Measurements from ENCODE around the gene CYP2F1. TPM values are rescaled to one million over a fixed set of nuclear protein-coding genes. Genes with fewer than 3 reads are reported as not detected.
"Not testable (repeated sequence)": the region's sequence is repeated elsewhere in the genome, so short reads cannot be mapped to it uniquely, and the experiment has no call there.

Gene CYP2F1
- total RNA-seq, 1 experiment from 2014 or later = not detected

- BruUV-seq (replicated peaks) = no TSS peak
- CTCF ChIA-PET = no interaction called here
- DNase-seq = no peak
- peaks cover 50% of the 10 kb centered on the region for H3K27me3 Mint-ChIP-seq (ENCODE audit: unreplicated experiment)
- peaks cover 29% of the 10 kb centered on the region for H3K4me1 Mint-ChIP-seq (ENCODE audit: low read depth, unreplicated experiment)
- no peak overlapping the region for H3K4me3 Mint-ChIP-seq (ENCODE audit: low read depth, unreplicated experiment)
- H3K27ac Mint-ChIP-seq (ENCODE audit: unreplicated experiment) = no peak overlapping the region
- TF ChIP-seq CTCF (IDR thresholded peaks at IDR 0.05; ENCODE audit: unreplicated experiment) = no peak
- intact Hi-C loops (cut with micrococcal nuclease; ENCODE audit: unreplicated experiment) = no loop called here
- no peaks in the 10 kb centered on the region for H3K36me3 Mint-ChIP-seq (ENCODE audit: insufficient read depth, unreplicated experiment)
- H3K9me3 Mint-ChIP-seq (ENCODE audit: low read depth, unreplicated experiment) = no peaks in the 10 kb centered on the region
Observed at GRCh38 chr19:41128692-41129091, 14.5 kb downstream of the CYP2F1 start.

GRCh38 chr19:41131186-41131585 lies 17.0 kb downstream of the CYP2F1 start:
- Mint-ChIP-seq H3K27ac (ENCODE audit: unreplicated experiment) (no peak overlapping the region), H3K27me3 (ENCODE audit: unreplicated experiment) (peaks cover 50% of the 10 kb centered on the region), H3K4me3 (ENCODE audit: low read depth, unreplicated experiment) (no peak overlapping the region), H3K9me3 (ENCODE audit: low read depth, unreplicated experiment) (no peaks in the 10 kb centered on the region), H3K36me3 (ENCODE audit: insufficient read depth, unreplicated experiment) (no peaks in the 10 kb centered on the region), H3K4me1 (ENCODE audit: low read depth, unreplicated experiment) (peaks cover 31% of the 10 kb centered on the region)
- intact Hi-C loops (cut with micrococcal nuclease; ENCODE audit: unreplicated experiment) = no loop called here
- CTCF ChIA-PET = interaction anchor here (0.6 kb wide), 1 partner anchor 132 kb away, joined by 4 read pairs; no protein-coding TSS in a partner anchor
- BruUV-seq (replicated peaks) = no TSS peak
- DNase-seq = no peak
- no peak for TF ChIP-seq CTCF (IDR thresholded peaks at IDR 0.05; ENCODE audit: unreplicated experiment)

- H3K36me3 Mint-ChIP-seq (ENCODE audit: insufficient read depth, unreplicated experiment) = no peaks in the 10 kb centered on the region
- no peak overlapping the region for H3K4me3 Mint-ChIP-seq (ENCODE audit: low read depth, unreplicated experiment)
- no peak for TF ChIP-seq CTCF (IDR thresholded peaks at IDR 0.05; ENCODE audit: unreplicated experiment)
- BruUV-seq (replicated peaks) = no TSS peak
- intact Hi-C loops (cut with micrococcal nuclease; ENCODE audit: unreplicated experiment) = no loop called here
- H3K9me3 Mint-ChIP-seq (ENCODE audit: low read depth, unreplicated experiment) = no peaks in the 10 kb centered on the region
- peaks cover 21% of the 10 kb centered on the region for H3K4me1 Mint-ChIP-seq (ENCODE audit: low read depth, unreplicated experiment)
- H3K27ac Mint-ChIP-seq (ENCODE audit: unreplicated experiment) = no peak overlapping the region
- CTCF ChIA-PET = no interaction called here
- peak; percentile 40 for DNase-seq
- peaks cover 47% of the 10 kb centered on the region for H3K27me3 Mint-ChIP-seq (ENCODE audit: unreplicated experiment)
Observed at GRCh38 chr19:41133260-41133659, 19.0 kb downstream of the CYP2F1 start.

- intact Hi-C loops (cut with micrococcal nuclease; ENCODE audit: unreplicated experiment) = no loop called here
- Mint-ChIP-seq H3K4me1 (ENCODE audit: low read depth, unreplicated experiment) (peaks cover 17% of the 10 kb centered on the region), H3K36me3 (ENCODE audit: insufficient read depth, unreplicated experiment) (no peaks in the 10 kb centered on the region), H3K4me3 (ENCODE audit: low read depth, unreplicated experiment) (no peak overlapping the region), H3K27ac (ENCODE audit: unreplicated experiment) (no peak overlapping the region), H3K27me3 (ENCODE audit: unreplicated experiment) (peaks cover 39% of the 10 kb centered on the region), H3K9me3 (ENCODE audit: low read depth, unreplicated experiment) (no peaks in the 10 kb centered on the region)
- no peak for DNase-seq
- CTCF ChIA-PET = no interaction called here
- BruUV-seq (replicated peaks) = no TSS peak
- TF ChIP-seq CTCF (IDR thresholded peaks at IDR 0.05; ENCODE audit: unreplicated experiment) = no peak
Observed at GRCh38 chr19:41134616-41135015, 20.4 kb downstream of the CYP2F1 start.

GRCh38 chr19:41135390-41136384 lies 21.5 kb downstream of the CYP2F1 start:
- intact Hi-C loops (cut with micrococcal nuclease; ENCODE audit: unreplicated experiment); H3K36me3 Mint-ChIP-seq (ENCODE audit: insufficient read depth, unreplicated experiment); BruUV-seq (replicated peaks); H3K9me3 Mint-ChIP-seq (ENCODE audit: low read depth, unreplicated experiment); H3K4me3 Mint-ChIP-seq (ENCODE audit: low read depth, unreplicated experiment); H3K27ac Mint-ChIP-seq (ENCODE audit: unreplicated experiment); CTCF ChIA-PET; DNase-seq: not testable (repeated sequence)
- Mint-ChIP-seq H3K27me3 (ENCODE audit: unreplicated experiment) (peaks cover 31% of the 10 kb centered on the region), H3K4me1 (ENCODE audit: low read depth, unreplicated experiment) (peaks cover 17% of the 10 kb centered on the region)
